HEK293 (cell line): ENCODE measurements around the gene NEU1.

Experiments used
- HIC1 ChIP-seq: fragments of 450-650 bp; formaldehyde crosslinking; IDR thresholded peaks from 2 replicates; pipeline ENCODE4 v1.5.1; 2016; ENCODE audit warnings: missing biosample characterization, missing genetic modification characterization
- KLF1 ChIP-seq: fragments of 450-650 bp; formaldehyde crosslinking; IDR thresholded peaks from 2 replicates; pipeline ENCODE4 v1.5.1; 2016; ENCODE audit warnings: missing biosample characterization, missing genetic modification characterization
- KLF7 ChIP-seq: fragments of 450-650 bp; formaldehyde crosslinking; IDR thresholded peaks from 2 replicates; pipeline ENCODE4 v1.5.1; 2016; ENCODE audit warnings: missing biosample characterization, missing genetic modification characterization, borderline replicate concordance
- KLF8 ChIP-seq: fragments of 450-650 bp; formaldehyde crosslinking; IDR thresholded peaks from 2 replicates; pipeline ENCODE4 v1.5.1; 2016; ENCODE audit warnings: missing biosample characterization, missing genetic modification characterization
- MYNN ChIP-seq: fragments of 450-650 bp; formaldehyde crosslinking; IDR thresholded peaks from 2 replicates; pipeline ENCODE4 v1.5.1; 2016; ENCODE audit warnings: missing biosample characterization, missing genetic modification characterization, borderline replicate concordance
- PRDM1 ChIP-seq: fragments of 450-650 bp; formaldehyde crosslinking; IDR thresholded peaks from 2 replicates; pipeline ENCODE4; 2016; ENCODE audit warnings: missing biosample characterization, missing genetic modification characterization
- SCRT2 ChIP-seq: fragments of 450-650 bp; formaldehyde crosslinking; IDR thresholded peaks from 2 replicates; pipeline ENCODE4 v1.5.1; 2016; ENCODE audit warnings: missing biosample characterization, missing genetic modification characterization
- SP3 ChIP-seq: fragments of 450-650 bp; formaldehyde crosslinking; IDR thresholded peaks from 2 replicates; pipeline ENCODE4 v1.5.1; 2016; ENCODE audit warnings: missing biosample characterization, missing genetic modification characterization
- YY2 ChIP-seq: fragments of 450-650 bp; formaldehyde crosslinking; IDR thresholded peaks from 2 replicates; pipeline ENCODE4 v1.5.1; 2016; ENCODE audit warnings: missing biosample characterization, missing genetic modification characterization
- ZBTB11 ChIP-seq: fragments of 450-650 bp; formaldehyde crosslinking; conservative IDR thresholded peaks from 2 replicates; pipeline ENCODE4 v1.5.1; 2016; ENCODE audit warnings: low read depth, missing biosample characterization, missing genetic modification characterization
- ZBTB44 ChIP-seq: fragments of 450-650 bp; IDR thresholded peaks from 2 replicates; pipeline ENCODE4 v1.5.1; 2018; ENCODE audit warnings: missing biosample characterization, mild to moderate bottlenecking, missing genetic modification characterization
- ZNF132 ChIP-seq: fragments of 450-650 bp; formaldehyde crosslinking; IDR thresholded peaks from 2 replicates; pipeline ENCODE4 v1.5.1; 2017; ENCODE audit warnings: missing biosample characterization, missing genetic modification characterization, borderline replicate concordance
- ZNF133 ChIP-seq: fragments of 450-650 bp; formaldehyde crosslinking; IDR thresholded peaks from 2 replicates; pipeline ENCODE4 v1.5.1; 2016; ENCODE audit warnings: missing biosample characterization, missing genetic modification characterization
- ZNF18 ChIP-seq: fragments of 450-650 bp; formaldehyde crosslinking; IDR thresholded peaks from 2 replicates; pipeline ENCODE4 v1.5.1; 2016; ENCODE audit warnings: missing biosample characterization, missing genetic modification characterization
- ZNF302 ChIP-seq: fragments of 450-650 bp; formaldehyde crosslinking; IDR thresholded peaks from 2 replicates; pipeline ENCODE4 v1.5.1; 2016; ENCODE audit warnings: missing biosample characterization, missing genetic modification characterization, low read depth
- ZNF335 ChIP-seq: fragments of 450-650 bp; formaldehyde crosslinking; conservative IDR thresholded peaks from 2 replicates; pipeline ENCODE4 v1.5.1; 2016; ENCODE audit warnings: missing biosample characterization, missing genetic modification characterization
- ZNF362 ChIP-seq: fragments of 450-650 bp; formaldehyde crosslinking; IDR thresholded peaks from 2 replicates; pipeline ENCODE4 v1.5.1; 2016; ENCODE audit warnings: missing biosample characterization, missing genetic modification characterization
- ZNF366 ChIP-seq: fragments of 450-650 bp; formaldehyde crosslinking; conservative IDR thresholded peaks from 2 replicates; pipeline ENCODE4 v1.5.1; 2016; ENCODE audit warnings: missing biosample characterization, missing genetic modification characterization
- ZNF404 ChIP-seq: fragments of 450-650 bp; formaldehyde crosslinking; IDR thresholded peaks from 2 replicates; pipeline ENCODE4 v1.5.1; 2017; ENCODE audit warnings: missing biosample characterization, missing genetic modification characterization
- ZNF530 ChIP-seq: fragments of 450-650 bp; formaldehyde crosslinking; IDR thresholded peaks from 2 replicates; pipeline ENCODE4 v1.5.1; 2016; ENCODE audit warnings: low read depth, missing biosample characterization, missing genetic modification characterization
- ZNF548 ChIP-seq: fragments of 450-650 bp; formaldehyde crosslinking; IDR thresholded peaks from 2 replicates; pipeline ENCODE4 v1.5.1; 2016; ENCODE audit warnings: missing biosample characterization, missing genetic modification characterization
- ZNF561 ChIP-seq: fragments of 450-650 bp; IDR thresholded peaks from 2 replicates; pipeline ENCODE4 v1.5.1; 2018; ENCODE audit warnings: missing biosample characterization, missing genetic modification characterization, borderline replicate concordance
- ZNF639 ChIP-seq: fragments of 450-650 bp; formaldehyde crosslinking; IDR thresholded peaks from 2 replicates; pipeline ENCODE4 v1.5.1; 2016; ENCODE audit warnings: missing biosample characterization, missing genetic modification characterization
- ZNF704 ChIP-seq: fragments of 450-650 bp; formaldehyde crosslinking; IDR thresholded peaks from 2 replicates; pipeline ENCODE4 v1.5.1; 2016; ENCODE audit warnings: missing biosample characterization, missing genetic modification characterization
- ZNF792 ChIP-seq: fragments of 450-650 bp; formaldehyde crosslinking; IDR thresholded peaks from 2 replicates; pipeline ENCODE4 v1.5.1; 2016; ENCODE audit warnings: missing biosample characterization, missing genetic modification characterization

NEU1 gene

GRCh38 chr6:31834367-31835250, 28.0 kb downstream of the NEU1 start (continued):
- TF ChIP-seq ZBTB44 = peak; percentile 64; the same call in 1 of the 2 replicates
- TF ChIP-seq KLF7 (tag by site-specific recombination) = no peak
- TF ChIP-seq ZNF561 (tag by site-specific recombination) = peak; percentile 81
- 0 out of 2 replicates have a peak, but pooled peaks have one; percentile 7 for TF ChIP-seq ZNF548 (tag by site-specific recombination)
- TF ChIP-seq ZNF792 (tag by site-specific recombination) = 0 out of 2 replicates have a peak, but pooled peaks have one; percentile 12
- TF ChIP-seq ZNF704 = peak; percentile 97
- TF ChIP-seq ZNF302 (tag by site-specific recombination) = no peak
- TF ChIP-seq ZBTB11 (tag by site-specific recombination) = peak; percentile 34; the same call in 1 of the 2 replicates
- no peak for TF ChIP-seq ZNF18
- TF ChIP-seq ZNF366 (tag by site-specific recombination) = no peak
- TF ChIP-seq HIC1 (tag by site-specific recombination) = peak; percentile 57; the same call in 1 of the 2 replicates
- no peak for TF ChIP-seq ZNF362 (tag by site-specific recombination)
- no peak for TF ChIP-seq ZNF404 (tag by site-specific recombination)
- no peak for TF ChIP-seq ZNF132 (tag by site-specific recombination)
- no peak for TF ChIP-seq PRDM1 (tag by site-specific recombination)
- TF ChIP-seq ZNF335 (tag by site-specific recombination) = peak; percentile 100
- peak; percentile 93 for TF ChIP-seq YY2 (tag by site-specific recombination)
- TF ChIP-seq MYNN = no peak
- peak; percentile 81 for TF ChIP-seq ZNF639 (tag by site-specific recombination)
- peak; percentile 17 for TF ChIP-seq SP3 (tag by site-specific recombination)
- peak; percentile 69 for TF ChIP-seq KLF8
- TF ChIP-seq ZNF530 (tag by site-specific recombination) = no peak
- TF ChIP-seq ZNF133 (tag by site-specific recombination) = no peak
- TF ChIP-seq KLF1 = peak; percentile 42
- TF ChIP-seq SCRT2 (tag by site-specific recombination) = peak; percentile 40; the same call in 1 of the 2 replicates
